HepG2 (cell line): ENCODE results near the gene GAPDH. TPM values are rescaled to one million over a fixed set of nuclear protein-coding genes. Genes with fewer than 3 reads are reported as not detected.

Source experiments
- CBX5 ChIP-seq: sonication (generic); formaldehyde crosslinking; IDR thresholded peaks from 2 replicates; pipeline ENCODE4 v1.4.0; 2020; ENCODE audit warnings: missing genetic modification reagents, borderline replicate concordance
- DNMT1 ChIP-seq: sonication (generic); formaldehyde crosslinking; IDR thresholded peaks from 2 replicates; pipeline ENCODE4 v1.5.1; 2020; ENCODE audit warnings: mild to moderate bottlenecking, missing genetic modification reagents
- HCFC1 ChIP-seq: fragments of 150-350 bp; IDR thresholded peaks from 2 replicates; pipeline ENCODE4 v1.6.1; 2014; ENCODE audit warnings: low read depth, low read length
- KDM1A ChIP-seq: IDR thresholded peaks from 2 replicates; pipeline ENCODE4 v1.6.1; 2016; ENCODE audit warnings: missing compliant biosample characterization
- POGK ChIP-seq: sonication (generic); formaldehyde crosslinking; conservative IDR thresholded peaks from 2 replicates; pipeline ENCODE4 v1.8.0; 2022; ENCODE audit warnings: mild to moderate bottlenecking, moderate library complexity, missing genetic modification reagents
- polyA plus RNA-seq, 8 experiments: library from polyadenylated mRNA; depleted of rRNA in 3 of 8; stranded (reverse) in 7 of 8; unstranded in 1 of 8; fragments of >200 nt; fragmentation: Illumina TruSeq in 4 of 8; extraction: Trizol in 4 of 8; gene quantifications; 2 replicates each; pipeline versions ENCODE4 v1.2.1 to v1.2.3, GENCODE V29; 2011 to 2016; ENCODE audit warnings: low read depth in 4 of 8, missing spikeins in 1 of 8, mixed read lengths in 1 of 8; ENCODE audit not compliant: insufficient read depth in 1 of 8
- total RNA-seq, 5 experiments: library from RNA; depleted of rRNA; stranded (reverse); fragments of >200 nt; fragmentation: Illumina TruSeq; extraction: Trizol; gene quantifications; 2 replicates each; pipeline ENCODE4 v1.2.3, GENCODE V29; 2016; ENCODE audit warnings: low read depth in 1 of 5
- TF ChIP-seq, protein P1 (sequence below): sonication (generic); formaldehyde crosslinking; IDR thresholded peaks from 2 replicates; pipeline ENCODE4 v1.5.0; 2020; ENCODE audit warnings: missing genetic modification reagents, mild to moderate bottlenecking, borderline replicate concordance
- TF ChIP-seq, protein P2 (sequence below): IDR thresholded peaks from 2 replicates; pipeline ENCODE4 v1.6.1; 2016; ENCODE audit warnings: mild to moderate bottlenecking
- TF ChIP-seq, protein P3 (sequence below): sonication (generic); formaldehyde crosslinking; IDR thresholded peaks from 2 replicates; pipeline ENCODE4 v1.4.0; 2020; ENCODE audit warnings: missing genetic modification reagents
- TF ChIP-seq, protein P4 (sequence below): sonication (generic); formaldehyde crosslinking; IDR thresholded peaks from 2 replicates; pipeline ENCODE4 v1.5.1; 2020; ENCODE audit warnings: mild to moderate bottlenecking, missing genetic modification reagents, borderline replicate concordance
- TF ChIP-seq, protein P5 (sequence below): sonication (generic); formaldehyde crosslinking; IDR thresholded peaks from 2 replicates; pipeline ENCODE4 v1.4.0; 2020; ENCODE audit warnings: missing genetic modification reagents
- TF ChIP-seq, protein P6 (sequence below): IDR thresholded peaks from 2 replicates; pipeline ENCODE4 v1.6.1; 2018; ENCODE audit warnings: missing genetic modification reagents

GAPDH gene
- total and polyA plus RNA-seq, 2 of the 13 experiments (the other 11 are each of a cell fraction or from before 2014, with no cell fraction given), result 3,038 to 12,722 TPM

- TF ChIP-seq, protein P1, sequence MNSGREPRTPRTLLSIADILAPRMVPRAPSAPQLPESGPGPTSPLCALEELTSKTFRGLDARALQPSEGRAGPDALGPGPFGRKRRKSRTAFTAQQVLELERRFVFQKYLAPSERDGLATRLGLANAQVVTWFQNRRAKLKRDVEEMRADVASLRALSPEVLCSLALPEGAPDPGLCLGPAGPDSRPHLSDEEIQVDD, result no peak
- TF ChIP-seq, protein P2, sequence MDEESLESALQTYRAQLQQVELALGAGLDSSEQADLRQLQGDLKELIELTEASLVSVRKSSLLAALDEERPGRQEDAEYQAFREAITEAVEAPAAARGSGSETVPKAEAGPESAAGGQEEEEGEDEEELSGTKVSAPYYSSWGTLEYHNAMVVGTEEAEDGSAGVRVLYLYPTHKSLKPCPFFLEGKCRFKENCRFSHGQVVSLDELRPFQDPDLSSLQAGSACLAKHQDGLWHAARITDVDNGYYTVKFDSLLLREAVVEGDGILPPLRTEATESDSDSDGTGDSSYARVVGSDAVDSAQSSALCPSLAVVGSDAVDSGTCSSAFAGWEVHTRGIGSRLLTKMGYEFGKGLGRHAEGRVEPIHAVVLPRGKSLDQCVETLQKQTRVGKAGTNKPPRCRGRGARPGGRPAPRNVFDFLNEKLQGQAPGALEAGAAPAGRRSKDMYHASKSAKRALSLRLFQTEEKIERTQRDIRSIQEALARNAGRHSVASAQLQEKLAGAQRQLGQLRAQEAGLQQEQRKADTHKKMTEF (CRISPR knock-in tag), result peak; percentile 89
- TF ChIP-seq, protein P3, sequence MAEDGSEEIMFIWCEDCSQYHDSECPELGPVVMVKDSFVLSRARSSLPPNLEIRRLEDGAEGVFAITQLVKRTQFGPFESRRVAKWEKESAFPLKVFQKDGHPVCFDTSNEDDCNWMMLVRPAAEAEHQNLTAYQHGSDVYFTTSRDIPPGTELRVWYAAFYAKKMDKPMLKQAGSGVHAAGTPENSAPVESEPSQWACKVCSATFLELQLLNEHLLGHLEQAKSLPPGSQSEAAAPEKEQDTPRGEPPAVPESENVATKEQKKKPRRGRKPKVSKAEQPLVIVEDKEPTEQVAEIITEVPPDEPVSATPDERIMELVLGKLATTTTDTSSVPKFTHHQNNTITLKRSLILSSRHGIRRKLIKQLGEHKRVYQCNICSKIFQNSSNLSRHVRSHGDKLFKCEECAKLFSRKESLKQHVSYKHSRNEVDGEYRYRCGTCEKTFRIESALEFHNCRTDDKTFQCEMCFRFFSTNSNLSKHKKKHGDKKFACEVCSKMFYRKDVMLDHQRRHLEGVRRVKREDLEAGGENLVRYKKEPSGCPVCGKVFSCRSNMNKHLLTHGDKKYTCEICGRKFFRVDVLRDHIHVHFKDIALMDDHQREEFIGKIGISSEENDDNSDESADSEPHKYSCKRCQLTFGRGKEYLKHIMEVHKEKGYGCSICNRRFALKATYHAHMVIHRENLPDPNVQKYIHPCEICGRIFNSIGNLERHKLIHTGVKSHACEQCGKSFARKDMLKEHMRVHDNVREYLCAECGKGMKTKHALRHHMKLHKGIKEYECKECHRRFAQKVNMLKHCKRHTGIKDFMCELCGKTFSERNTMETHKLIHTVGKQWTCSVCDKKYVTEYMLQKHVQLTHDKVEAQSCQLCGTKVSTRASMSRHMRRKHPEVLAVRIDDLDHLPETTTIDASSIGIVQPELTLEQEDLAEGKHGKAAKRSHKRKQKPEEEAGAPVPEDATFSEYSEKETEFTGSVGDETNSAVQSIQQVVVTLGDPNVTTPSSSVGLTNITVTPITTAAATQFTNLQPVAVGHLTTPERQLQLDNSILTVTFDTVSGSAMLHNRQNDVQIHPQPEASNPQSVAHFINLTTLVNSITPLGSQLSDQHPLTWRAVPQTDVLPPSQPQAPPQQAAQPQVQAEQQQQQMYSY, result peak; percentile 37; the same call in 1 of the 2 replicates
- TF ChIP-seq CBX5 (CRISPR knock-in tag) (peak; percentile 62; the same call in 1 of the 2 replicates), POGK (CRISPR knock-in tag) (0 out of 2 replicates have a peak, but pooled peaks have one; percentile 16), KDM1A (peak; percentile 86), HCFC1 (no peak), DNMT1 (CRISPR knock-in tag) (no peak)
- TF ChIP-seq, protein P4, sequence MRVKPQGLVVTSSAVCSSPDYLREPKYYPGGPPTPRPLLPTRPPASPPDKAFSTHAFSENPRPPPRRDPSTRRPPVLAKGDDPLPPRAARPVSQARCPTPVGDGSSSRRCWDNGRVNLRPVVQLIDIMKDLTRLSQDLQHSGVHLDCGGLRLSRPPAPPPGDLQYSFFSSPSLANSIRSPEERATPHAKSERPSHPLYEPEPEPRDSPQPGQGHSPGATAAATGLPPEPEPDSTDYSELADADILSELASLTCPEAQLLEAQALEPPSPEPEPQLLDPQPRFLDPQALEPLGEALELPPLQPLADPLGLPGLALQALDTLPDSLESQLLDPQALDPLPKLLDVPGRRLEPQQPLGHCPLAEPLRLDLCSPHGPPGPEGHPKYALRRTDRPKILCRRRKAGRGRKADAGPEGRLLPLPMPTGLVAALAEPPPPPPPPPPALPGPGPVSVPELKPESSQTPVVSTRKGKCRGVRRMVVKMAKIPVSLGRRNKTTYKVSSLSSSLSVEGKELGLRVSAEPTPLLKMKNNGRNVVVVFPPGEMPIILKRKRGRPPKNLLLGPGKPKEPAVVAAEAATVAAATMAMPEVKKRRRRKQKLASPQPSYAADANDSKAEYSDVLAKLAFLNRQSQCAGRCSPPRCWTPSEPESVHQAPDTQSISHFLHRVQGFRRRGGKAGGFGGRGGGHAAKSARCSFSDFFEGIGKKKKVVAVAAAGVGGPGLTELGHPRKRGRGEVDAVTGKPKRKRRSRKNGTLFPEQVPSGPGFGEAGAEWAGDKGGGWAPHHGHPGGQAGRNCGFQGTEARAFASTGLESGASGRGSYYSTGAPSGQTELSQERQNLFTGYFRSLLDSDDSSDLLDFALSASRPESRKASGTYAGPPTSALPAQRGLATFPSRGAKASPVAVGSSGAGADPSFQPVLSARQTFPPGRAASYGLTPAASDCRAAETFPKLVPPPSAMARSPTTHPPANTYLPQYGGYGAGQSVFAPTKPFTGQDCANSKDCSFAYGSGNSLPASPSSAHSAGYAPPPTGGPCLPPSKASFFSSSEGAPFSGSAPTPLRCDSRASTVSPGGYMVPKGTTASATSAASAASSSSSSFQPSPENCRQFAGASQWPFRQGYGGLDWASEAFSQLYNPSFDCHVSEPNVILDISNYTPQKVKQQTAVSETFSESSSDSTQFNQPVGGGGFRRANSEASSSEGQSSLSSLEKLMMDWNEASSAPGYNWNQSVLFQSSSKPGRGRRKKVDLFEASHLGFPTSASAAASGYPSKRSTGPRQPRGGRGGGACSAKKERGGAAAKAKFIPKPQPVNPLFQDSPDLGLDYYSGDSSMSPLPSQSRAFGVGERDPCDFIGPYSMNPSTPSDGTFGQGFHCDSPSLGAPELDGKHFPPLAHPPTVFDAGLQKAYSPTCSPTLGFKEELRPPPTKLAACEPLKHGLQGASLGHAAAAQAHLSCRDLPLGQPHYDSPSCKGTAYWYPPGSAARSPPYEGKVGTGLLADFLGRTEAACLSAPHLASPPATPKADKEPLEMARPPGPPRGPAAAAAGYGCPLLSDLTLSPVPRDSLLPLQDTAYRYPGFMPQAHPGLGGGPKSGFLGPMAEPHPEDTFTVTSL, result peak; percentile 74; the same call in 1 of the 2 replicates
- TF ChIP-seq, protein P5, sequence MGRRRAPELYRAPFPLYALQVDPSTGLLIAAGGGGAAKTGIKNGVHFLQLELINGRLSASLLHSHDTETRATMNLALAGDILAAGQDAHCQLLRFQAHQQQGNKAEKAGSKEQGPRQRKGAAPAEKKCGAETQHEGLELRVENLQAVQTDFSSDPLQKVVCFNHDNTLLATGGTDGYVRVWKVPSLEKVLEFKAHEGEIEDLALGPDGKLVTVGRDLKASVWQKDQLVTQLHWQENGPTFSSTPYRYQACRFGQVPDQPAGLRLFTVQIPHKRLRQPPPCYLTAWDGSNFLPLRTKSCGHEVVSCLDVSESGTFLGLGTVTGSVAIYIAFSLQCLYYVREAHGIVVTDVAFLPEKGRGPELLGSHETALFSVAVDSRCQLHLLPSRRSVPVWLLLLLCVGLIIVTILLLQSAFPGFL (CRISPR knock-in tag), result no peak
- TF ChIP-seq, protein P6, sequence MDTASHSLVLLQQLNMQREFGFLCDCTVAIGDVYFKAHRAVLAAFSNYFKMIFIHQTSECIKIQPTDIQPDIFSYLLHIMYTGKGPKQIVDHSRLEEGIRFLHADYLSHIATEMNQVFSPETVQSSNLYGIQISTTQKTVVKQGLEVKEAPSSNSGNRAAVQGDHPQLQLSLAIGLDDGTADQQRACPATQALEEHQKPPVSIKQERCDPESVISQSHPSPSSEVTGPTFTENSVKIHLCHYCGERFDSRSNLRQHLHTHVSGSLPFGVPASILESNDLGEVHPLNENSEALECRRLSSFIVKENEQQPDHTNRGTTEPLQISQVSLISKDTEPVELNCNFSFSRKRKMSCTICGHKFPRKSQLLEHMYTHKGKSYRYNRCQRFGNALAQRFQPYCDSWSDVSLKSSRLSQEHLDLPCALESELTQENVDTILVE (CRISPR knock-in tag), result peak; percentile 57; the same call in 1 of the 2 replicates
Measured at GRCh38 chr12:6542209-6543009, 8.1 kb downstream of the GAPDH start (continued).
